Measurements from ENCODE around the gene FAM110A. TPM values are rescaled to one million over a fixed set of nuclear protein-coding genes. Genes with fewer than 3 reads are reported as not detected.
"Not testable (repeated sequence)": the region's sequence is repeated elsewhere in the genome, so short reads cannot be mapped to it uniquely, and the experiment has no call there.

The FAM110A gene
- 9.5 and 10.1 TPM in 2 replicates for total RNA-seq (2014; rRNA removed; shearing (Covaris generic))

GRCh38 chr20:833450-834150 is at the start of gene FAM110A:
Gene FAM110A (plus strand): TSS chr20:833715. CDS start chr20:844805, 11,090 bp downstream.
- peak; percentile 97 for DNase-seq (ENCODE audit: low read depth)

DNA sequence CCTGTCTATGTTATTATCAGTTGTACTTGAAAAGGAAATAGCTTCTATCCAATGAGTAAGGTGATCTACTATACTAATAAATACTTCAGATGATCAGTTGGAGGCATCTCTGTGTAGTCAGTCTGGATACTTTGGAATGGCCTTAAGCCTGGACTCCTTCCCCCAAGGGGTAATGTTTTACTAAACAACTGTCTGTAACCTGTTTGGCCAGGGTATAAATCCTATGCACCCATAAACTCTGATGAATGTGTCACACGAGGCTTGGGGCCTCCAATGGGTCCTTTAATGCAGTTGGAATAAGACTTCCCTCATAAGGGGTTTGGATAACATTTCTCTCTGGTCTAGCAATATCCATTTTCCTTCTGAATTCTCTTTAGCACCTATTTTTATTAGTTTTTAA is 45.7 kb upstream of the FAM110A start:
- DNase-seq (ENCODE audit: low read depth) = no peak

- no peak for DNase-seq (ENCODE audit: low read depth)
Observed at GRCh38 chr20:791056-791455, 42.5 kb upstream of the FAM110A start.

DNA sequence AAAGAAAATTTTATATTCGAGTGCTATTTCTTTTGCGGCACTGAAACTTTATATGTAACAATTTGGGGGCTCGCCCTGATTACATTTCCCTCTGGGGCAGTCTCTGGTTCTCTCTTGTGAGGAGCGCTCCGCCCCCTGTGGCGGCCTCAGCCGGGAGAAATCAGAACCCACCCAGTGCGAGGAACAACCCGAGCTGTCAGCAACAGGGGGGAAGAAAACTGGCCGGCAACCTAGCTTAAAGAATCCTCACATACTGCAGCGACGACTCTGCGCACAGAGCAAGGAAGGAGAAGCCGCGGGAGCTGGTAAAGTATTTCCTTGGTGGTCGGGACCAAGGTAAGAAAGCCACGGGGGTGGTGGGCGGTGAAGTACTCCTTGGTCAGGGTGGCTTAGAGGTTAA is 41.3 kb upstream of the FAM110A start:
- no peak for DNase-seq (ENCODE audit: low read depth)

DNA sequence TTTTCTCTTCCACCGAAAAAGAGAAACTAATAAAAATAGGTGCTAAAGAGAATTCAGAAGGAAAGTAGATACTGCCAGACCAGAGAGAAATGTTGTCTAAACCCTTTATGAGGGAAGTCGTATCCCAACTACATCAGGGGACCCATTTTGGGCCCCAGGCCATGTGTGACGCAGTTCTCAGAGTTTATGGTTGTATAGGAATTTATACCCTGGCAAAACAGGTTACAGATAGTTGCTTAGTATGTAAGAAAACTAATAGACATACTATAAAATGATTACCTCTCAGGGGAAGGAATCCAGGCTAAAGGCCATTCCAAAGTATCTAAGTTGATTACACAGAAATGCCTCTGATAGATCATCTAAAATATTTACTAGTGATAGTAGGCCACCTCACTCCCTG is 36.6 kb upstream of the FAM110A start:
- no peak for DNase-seq (ENCODE audit: low read depth)

- DNase-seq (ENCODE audit: low read depth) = not testable (repeated sequence)
Observed at GRCh38 chr20:798746-799145, 34.8 kb upstream of the FAM110A start.

DNA sequence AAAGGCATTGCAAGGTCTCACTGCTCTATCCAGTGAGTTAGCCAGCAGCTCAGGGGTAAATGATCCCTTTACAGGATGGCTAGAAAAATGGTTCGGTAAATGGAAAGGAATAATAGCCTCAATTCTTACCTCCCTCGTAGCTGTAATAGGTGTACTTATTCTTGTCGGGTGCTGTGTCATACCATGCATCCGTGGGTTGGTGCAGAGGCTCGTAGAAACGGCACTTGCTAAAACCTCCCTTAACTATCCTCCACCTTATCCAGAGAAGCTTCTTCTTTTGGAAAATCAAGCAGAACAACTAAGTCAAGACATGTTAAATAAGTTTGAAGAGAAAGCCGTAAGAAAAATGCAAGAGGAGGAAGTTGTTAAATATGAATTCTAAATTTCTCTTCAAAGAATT is 33.5 kb upstream of the FAM110A start:
- not testable (repeated sequence) for DNase-seq (ENCODE audit: low read depth)

- DNase-seq (ENCODE audit: low read depth) = no peak
Observed at GRCh38 chr20:801678-802077, 31.8 kb upstream of the FAM110A start.

DNA sequence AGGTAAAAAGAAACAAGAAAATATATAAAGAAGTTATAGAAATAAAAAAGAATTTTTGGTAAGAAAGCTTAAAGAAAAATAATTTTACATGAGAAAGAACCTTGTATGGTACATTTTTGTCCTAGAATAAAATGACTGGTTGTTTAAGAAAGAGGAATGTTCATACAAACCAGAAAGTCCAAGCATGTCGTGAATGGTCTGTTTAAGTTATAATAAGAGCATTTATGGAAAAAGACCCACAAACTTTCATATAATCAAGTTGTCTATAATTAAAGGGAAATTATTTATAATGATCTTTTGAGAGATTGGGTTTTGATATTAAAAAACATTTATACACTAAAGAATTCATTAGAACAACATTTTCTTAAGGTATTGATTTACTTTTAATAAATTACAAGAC is 27.8 kb upstream of the FAM110A start:
- peak; percentile 32 for DNase-seq (ENCODE audit: low read depth)

DNA sequence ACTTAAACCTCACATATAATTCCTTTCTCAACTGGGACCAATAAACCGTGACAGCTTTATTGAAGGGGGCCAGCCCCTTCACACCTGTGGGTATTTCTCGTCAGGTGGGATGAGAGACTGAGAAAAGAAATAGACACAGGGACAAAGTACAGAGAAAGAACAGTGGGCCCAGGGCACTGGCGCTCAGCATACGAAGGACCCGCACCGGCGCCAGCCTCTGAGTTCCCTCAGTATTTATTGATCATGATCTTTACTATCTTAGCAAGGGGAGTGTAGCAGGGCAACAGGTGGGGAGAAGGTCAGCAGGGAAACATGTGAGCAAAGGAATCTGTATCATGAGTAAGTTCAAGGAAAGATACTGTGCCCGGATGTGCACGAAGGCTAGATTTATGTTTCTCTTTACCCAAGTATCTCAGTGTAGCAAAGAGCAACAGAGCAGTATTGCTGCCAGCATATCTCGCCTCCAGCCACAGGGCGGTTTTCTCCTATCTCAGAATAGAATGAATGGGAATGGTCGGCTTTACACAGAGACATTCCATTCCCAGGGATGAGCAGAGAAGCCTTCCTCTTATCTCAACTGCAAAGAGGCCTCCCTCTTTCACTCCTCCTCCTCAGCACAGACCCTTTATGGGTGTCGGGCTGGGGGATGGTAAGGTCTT is 21.6 kb upstream of the FAM110A start:
- not testable (repeated sequence) for DNase-seq (ENCODE audit: low read depth)

DNA sequence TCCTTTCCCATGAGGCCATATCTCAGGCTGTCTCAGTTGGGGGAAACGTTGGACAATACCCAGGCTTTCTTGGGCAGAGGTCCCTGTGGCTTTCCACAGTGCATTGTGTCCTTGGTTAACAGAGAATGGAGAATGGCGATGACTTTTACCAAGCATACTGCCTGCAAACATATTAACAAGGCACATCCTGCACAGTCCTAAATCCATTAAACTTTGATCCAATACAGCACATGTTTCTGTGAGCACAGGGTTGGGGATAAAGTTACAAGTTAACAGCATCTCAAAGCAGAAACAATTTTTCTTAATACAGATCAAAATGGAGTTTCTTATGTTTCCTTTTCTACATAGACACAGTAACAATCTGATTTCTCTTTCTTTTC is 21.1 kb upstream of the FAM110A start:
- DNase-seq (ENCODE audit: low read depth) = not testable (repeated sequence)

DNA sequence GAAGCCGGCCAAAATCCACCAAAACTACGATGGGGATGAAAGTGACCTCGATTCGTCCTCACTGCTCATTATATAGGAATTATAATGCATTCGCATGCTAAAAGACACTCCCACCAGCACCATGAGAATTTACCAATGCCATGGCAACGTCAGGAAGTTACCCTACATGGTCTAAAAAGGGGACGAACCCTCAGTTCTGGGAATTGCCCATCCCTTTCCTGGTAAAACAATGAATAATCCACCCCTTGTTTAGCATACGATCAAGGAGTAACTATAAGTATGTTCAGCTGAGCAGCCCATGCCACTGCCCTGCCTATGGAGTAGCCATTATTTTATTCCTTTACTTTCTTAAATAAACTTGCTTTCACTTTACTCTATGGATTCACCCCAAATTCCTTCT is 20.1 kb upstream of the FAM110A start:
- DNase-seq (ENCODE audit: low read depth) = no peak

DNA sequence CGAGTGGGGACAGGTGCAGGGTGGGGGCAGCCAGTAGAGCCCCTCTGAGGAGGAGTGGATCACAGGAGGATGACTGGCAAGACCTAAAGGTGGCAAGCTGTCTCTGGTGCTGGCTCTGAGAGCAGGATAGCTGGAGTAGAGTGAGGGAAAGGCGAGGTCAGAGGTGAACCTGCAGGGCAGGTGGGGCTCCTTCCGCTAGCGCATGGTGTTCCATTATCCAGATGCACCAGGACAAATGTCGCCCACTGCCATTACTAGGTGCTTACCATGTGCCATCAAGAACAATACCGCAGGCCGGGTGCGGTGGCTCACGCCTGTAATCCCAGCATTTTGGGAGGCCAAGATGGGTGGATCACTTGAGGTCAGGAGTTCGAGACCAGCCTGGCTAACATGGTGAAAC is 18.3 kb upstream of the FAM110A start:
- no peak for DNase-seq (ENCODE audit: low read depth)

GRCh38 chr20:815914-816606 is 17.5 kb upstream of the FAM110A start:
- peak; percentile 67 for DNase-seq (ENCODE audit: low read depth)

DNA sequence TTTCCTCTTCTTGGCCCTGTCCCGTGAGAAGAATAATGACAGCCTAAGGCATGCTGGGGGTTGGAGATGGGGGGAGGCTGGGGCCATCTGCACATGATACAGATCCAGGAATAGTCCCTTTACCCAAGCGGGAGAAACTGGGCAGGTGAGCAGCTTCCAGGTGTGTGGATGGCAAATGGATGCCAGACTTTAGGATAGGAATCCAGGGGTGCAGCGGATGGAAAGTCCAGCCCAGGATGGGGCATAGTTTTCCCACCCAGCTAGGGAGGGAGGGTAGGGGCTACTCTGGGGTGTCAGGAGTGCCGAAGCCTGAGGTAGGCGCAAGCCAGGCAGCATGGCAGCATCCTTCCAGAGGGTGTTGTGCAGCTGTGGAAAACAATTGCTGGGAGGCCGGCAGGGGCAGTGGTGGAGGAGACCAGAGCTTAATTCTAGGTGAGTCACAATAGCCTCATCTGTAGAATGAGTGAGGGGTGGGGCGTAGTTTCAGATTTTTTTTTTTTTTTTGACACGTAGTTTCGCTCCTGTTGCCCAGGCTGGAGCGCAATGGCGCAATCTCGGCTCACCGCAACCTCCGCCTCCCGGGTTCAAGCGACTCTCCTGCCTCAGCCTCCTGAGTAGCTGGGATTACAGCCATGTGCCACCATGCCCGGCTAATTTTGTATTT is 15.4 kb upstream of the FAM110A start:
- peak; percentile 56 for DNase-seq (ENCODE audit: low read depth)

DNA sequence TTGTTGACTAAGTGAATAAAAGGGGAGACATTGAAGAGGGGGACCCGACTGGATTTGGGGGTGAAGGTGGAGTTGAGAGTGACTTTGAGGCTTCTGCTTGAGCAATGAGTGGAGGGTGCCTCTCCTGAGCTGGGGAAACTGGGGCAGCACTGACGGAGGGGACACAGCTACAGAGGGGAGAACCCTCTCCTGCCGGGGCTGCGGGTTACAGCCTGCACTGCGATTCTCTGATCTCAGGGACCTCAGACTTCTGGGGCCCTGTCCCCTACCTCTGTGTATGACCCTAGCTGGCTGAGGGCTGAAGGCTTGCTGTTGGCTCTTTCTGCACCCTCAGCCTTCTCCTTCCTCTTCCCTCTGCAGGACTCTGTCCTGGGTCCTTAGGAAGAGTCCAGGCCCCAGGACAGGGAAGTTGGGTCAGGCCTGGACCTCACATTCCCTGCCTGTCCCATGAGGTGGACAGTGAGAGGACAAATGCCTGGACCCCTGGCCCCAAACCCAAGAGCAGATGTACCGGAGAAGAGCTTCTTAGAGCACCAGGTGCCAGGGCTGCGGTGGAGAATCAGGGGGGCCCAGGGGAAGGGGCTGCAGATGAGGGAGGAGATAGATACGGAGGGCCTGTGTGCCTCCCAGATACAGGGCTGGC is 13.7 kb upstream of the FAM110A start:
- DNase-seq (ENCODE audit: low read depth) = no peak

GRCh38 chr20:820323-820953 is 13.1 kb upstream of the FAM110A start:
- DNase-seq (ENCODE audit: low read depth) = no peak

DNA sequence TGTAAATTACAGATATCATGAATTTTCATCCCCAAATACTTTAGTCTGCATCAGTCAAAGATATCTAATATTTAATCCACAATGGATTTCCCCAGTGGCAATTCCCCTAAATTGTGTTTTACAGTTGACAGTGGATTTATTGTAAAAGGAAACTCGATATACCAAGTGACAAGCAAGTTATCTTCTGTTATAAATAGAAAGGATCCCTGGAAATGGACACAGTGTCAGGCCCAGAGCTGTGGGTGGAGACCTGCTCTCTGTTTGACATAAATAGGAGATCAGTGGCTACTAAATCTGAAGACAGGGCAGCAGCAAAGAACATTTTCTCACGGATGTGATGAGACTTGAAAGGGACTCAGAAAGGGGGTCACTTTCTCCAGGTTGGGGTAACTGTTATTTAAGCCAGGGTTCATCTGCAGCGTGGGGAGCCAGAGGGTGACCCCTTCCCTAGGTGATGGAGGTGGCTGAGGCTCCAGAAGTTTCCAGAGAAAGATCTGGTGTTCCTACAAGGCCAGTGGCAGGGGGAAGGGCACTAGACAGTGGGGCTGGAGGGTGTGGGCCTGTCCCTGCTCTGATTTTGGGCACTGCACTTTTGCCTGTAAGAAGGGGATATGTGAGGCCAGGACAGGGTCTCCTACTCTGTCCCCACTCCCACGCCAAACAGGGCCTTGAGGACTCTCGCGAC is 12.3 kb upstream of the FAM110A start:
- DNase-seq (ENCODE audit: low read depth) = no peak

GRCh38 chr20:821731-822065 is 11.8 kb upstream of the FAM110A start:
- DNase-seq (ENCODE audit: low read depth) = no peak

DNA sequence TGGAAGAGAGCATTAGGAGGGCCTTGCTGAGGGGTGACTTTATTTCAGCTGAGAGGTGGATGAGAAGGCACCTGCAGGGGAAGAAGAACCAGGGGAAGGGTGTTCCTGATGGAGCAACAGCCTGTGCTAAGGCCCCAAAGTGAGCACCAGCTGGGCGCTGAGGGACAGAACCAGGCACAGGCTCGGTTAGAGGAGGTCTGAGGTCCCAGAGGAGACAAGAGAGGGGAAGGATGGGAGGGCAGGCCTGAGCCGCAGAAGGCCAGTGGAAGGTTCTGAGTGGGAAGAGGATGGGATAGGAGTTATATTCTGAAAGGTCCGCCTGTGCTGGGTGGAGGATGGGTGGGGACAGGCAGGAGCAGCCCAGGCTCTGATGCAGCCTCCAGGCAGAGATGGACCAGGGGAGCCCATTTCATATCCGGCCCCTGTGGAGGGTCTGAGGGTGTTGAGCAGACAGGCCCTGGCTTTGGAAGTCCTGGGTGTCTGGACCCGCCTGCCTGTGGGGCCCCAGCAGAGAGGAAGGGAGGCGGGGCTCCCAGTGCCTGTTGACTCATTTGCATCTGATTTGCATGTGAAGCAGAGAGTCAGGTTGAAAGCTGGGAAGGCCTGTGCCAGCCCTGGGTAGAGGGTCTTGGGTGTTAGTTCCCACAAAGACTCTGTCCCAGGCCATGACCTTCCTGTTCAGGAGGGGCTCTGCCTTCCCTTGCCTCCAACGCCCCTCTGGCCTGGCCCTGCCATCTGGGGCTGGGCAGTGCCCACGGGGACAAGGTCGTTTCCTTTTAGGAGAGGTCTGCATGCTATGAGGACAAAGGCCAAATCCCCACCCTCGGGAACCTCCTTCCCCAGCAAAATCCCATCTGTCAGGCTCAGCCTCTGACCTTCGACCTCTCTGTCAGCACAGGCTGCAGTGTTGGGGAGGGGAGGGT is 10.6 kb upstream of the FAM110A start:
- no peak for DNase-seq (ENCODE audit: low read depth)

Data from M059J (cell line).